ENCODE data around the gene GRK5. TPM values are rescaled to one million over a fixed set of nuclear protein-coding genes. Genes with fewer than 3 reads are reported as not detected.
A peak's percentile ranks its signal among the peaks of the same experiment; 100 is the strongest.

Gene GRK5
- total RNA-seq, 4 donors from 2014 or later, result 15.9 to 53.8 (median 18.4) TPM

DNA sequence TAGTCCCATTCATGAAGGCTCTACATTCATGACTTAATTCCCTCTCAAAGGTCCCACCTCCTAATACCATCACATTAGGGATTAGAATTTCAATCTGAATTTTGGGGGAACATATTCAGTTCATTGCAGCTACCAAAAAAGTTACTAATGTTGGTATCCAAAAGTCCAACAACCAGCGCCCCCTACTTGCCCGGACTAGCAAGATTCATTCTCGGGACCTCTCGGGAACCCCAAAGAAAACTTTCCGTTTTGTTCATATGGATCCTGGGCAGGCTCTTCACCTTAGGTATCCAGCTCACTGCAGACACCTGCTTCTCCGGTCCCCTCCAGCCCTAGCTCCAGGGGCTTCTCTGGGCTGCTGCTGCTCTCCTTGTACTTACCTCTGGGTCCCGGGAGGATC lies 8.9 kb upstream of the GRK5 start:
- no peak for TF ChIP-seq CTCF (IDR thresholded peaks at IDR 0.05)
- ATAC-seq (ENCODE audit: low FRiP score) (no peak), DNase-seq (ENCODE audit: low spot score) (no peak)

- DNase-seq (ENCODE audit: low spot score) (no peak), ATAC-seq (ENCODE audit: low FRiP score) (peak; percentile 85)
- TF ChIP-seq CTCF (IDR thresholded peaks at IDR 0.05), result peak in 1 of 3 donors; percentile 59
Measured at GRCh38 chr10:119199231-119199992, 8.0 kb upstream of the GRK5 start.

- no peak for DNase-seq (ENCODE audit: low spot score)
- no peak for ATAC-seq (ENCODE audit: low FRiP score)
- no peak for TF ChIP-seq CTCF (IDR thresholded peaks at IDR 0.05)
Measured at GRCh38 chr10:119201233-119201632, 6.1 kb upstream of the GRK5 start.

DNA sequence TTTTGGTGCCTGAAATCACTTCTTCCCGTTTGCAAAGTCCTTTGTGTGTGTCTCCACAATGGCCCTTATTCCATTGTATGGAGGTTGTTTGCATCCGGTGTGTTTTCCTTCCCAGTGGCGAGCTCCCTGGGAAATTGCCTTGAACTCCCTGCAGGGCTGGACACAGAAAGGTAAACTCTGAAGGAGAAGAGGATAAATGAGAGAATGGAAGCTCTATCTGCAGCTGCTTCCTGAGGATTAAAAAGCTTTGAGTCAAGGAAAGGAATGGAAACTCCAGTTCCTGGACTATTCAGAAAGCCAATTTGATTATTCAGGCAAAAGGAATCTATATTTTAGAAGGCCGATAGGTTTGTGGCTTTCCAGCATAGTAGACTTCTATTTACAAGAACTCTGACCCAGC lies 4.4 kb upstream of the GRK5 start:
- DNase-seq (ENCODE audit: low spot score) (no peak), ATAC-seq (ENCODE audit: low FRiP score) (no peak)
- no peak for TF ChIP-seq CTCF (IDR thresholded peaks at IDR 0.05)

GRCh38 chr10:119205894-119206602 lies 1.3 kb upstream of the GRK5 start:
- DNase-seq (ENCODE audit: low spot score), result no peak
- no peak for TF ChIP-seq CTCF (IDR thresholded peaks at IDR 0.05)
- peak; percentile 0 for ATAC-seq (ENCODE audit: low FRiP score)

DNA sequence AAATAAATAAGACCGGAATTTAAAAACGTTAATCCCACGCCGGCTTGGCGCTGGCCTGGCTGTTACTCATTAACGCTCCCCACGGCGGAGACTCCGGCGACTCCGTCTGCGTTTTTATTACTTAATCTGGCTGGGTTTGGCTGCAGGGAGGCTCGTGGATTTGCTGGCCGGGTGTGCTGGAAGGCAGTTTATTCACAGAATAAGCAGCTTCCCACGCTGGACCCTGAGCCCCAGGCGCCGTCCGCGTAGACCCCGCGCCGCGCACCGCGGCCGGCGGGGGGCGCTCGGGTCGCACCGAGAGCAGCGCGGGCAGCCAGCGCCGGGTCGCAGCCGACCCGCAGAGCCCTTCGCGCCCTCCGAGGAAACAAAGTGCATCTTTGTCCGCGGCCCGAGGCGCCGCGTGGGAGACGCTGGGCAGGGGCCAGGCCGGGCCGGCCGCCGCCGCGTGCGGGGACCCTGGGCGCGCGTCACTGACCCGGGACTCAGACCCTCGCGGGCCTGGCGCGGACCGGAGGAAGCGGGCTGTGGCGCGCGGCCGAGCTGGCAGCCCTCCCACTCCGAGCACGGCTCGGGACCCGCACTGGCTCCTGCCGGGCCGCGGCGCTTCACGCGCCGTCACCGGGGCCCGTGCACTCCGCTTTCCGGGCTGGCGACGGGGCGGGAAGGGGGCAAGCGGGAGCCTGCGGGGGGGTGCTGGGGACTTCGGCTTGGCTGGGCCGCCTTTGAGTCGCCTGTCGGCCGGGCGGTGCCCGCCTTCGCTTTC lies 587 bp upstream of the GRK5 start:
- DNase-seq (ENCODE audit: low spot score) (peak; percentile 40), ATAC-seq (ENCODE audit: low FRiP score) (peak; percentile 81)
- peak in 2 of 3 donors; percentile 93 to 96 for TF ChIP-seq CTCF (IDR thresholded peaks at IDR 0.05)
